ENCODE measurements around the gene TMEM94. TPM values are rescaled to one million over a fixed set of nuclear protein-coding genes. Genes with fewer than 3 reads are reported as not detected.

TMEM94 gene
- total RNA-seq, 2 experiments from 2014 or later, result 50.4 to 53.5 TPM

GRCh38 chr17:75493476-75494129 lies 37.2 kb downstream of the TMEM94 start:
- Mint-ChIP-seq H3K27ac (no peak overlapping the region), H3K36me3 (ENCODE audit: low read depth) (peaks cover 1% of the 10 kb centered on the region), H3K27me3 (ENCODE audit: low read depth) (no peaks in the 10 kb centered on the region), H3K4me1 (ENCODE audit: low read depth) (peaks cover 9% of the 10 kb centered on the region), H3K9me3 (no peaks in the 10 kb centered on the region), H3K4me3 (no peak overlapping the region)
- intact Hi-C loops (cut with micrococcal nuclease), result no loop called here
- no peak for DNase-seq
- CTCF ChIA-PET, result interaction anchor here (0.5 kb wide), 1 partner anchor 112 kb away, joined by 3 read pairs; no protein-coding TSS in a partner anchor

DNA sequence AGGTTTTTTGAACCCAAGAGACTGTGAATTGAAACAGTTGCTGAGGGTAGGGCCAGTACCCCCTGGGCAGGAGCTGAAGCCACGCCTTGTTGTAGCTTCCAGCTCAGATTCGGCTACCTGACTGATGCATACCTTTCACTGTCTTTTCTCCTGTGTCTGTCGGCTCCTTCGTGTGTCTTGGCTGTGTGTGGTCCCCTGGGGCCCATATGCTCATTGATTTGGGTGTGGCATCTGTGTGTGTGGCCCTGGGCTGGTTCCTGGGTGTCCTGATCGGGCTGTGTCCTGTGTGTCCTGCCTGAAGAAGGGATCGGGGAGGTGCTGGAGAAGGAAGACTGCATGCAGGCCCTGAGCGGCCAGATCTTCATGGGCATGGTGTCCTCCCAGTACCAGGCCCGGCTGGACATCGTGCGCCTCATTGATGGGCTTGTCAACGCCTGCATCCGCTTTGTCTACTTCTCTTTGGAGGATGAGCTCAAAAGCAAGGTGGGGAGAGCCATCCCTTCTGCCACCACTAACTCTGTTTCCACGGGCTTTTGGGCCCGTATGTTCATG lies 38.0 kb downstream of the TMEM94 start:
- intact Hi-C loops (cut with micrococcal nuclease), result no loop called here
- Mint-ChIP-seq H3K27ac (no peak overlapping the region), H3K36me3 (ENCODE audit: low read depth) (peaks cover 1% of the 10 kb centered on the region), H3K27me3 (ENCODE audit: low read depth) (no peaks in the 10 kb centered on the region), H3K4me3 (no peak overlapping the region), H3K9me3 (no peaks in the 10 kb centered on the region), H3K4me1 (ENCODE audit: low read depth) (peaks cover 7% of the 10 kb centered on the region)
- CTCF ChIA-PET, result interaction anchor here (0.5 kb wide), 1 partner anchor 113 kb away, joined by 3 read pairs; no protein-coding TSS in a partner anchor
- DNase-seq, result no peak

DNA sequence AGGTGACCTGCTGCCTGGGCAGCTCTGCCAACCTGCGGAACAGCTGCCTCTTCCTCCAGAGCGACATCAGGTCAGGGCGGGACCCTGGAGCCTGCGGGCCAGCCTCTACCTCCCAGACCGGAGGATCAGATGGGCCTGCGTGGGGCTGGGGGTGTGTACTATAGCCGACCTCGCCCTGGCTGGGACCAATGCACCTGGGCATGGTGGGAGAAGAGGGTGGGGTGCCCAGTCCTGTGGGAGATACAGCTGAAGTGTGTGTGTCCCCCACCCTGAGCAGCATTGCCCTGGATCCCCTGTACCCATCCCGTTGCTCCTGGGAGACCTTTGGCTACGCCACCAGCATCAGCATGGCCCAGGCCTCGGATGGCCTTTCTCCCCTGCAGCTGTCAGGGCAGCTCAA lies 39.6 kb downstream of the TMEM94 start:
- H3K36me3 Mint-ChIP-seq (ENCODE audit: low read depth), result peaks cover 1% of the 10 kb centered on the region
- H3K4me3 Mint-ChIP-seq, result no peak overlapping the region
- no peaks in the 10 kb centered on the region for H3K9me3 Mint-ChIP-seq
- no peak for DNase-seq
- intact Hi-C loops (cut with micrococcal nuclease), result no loop called here
- H3K27me3 Mint-ChIP-seq (ENCODE audit: low read depth), result no peaks in the 10 kb centered on the region
- H3K4me1 Mint-ChIP-seq (ENCODE audit: low read depth), result peaks cover 7% of the 10 kb centered on the region
- no peak overlapping the region for H3K27ac Mint-ChIP-seq
- CTCF ChIA-PET, result no interaction called here

DNA sequence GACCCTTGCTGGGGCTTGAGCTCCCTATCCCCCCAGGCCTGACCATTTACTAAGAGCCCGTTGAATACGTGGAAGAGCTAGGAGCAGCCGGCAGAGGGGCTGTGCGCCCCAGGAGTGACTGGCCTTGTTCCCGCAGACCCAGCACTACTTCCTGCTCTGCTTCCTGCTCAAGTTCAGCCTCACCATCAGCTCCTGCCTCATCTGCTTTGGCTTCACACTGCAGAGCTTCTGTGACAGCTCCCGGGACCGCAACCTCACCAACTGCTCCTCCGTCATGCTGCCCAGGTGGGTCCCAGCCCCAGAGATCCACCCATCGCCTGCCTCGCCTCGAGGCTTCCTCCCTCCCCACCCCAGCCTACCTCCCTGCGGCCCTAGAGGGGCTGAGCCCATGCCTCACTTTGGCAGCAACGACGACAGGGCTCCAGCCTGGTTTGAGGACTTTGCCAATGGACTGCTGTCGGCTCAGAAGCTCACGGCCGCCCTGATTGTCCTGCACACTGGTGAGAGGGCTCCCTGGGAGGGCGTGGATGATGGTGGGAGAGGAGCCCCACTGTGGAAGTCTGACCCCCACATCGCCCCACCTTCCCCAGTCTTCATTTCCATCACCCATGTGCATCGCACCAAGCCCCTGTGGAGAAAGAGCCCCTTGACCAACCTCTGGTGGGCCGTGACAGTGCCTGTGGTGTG lies 41.7 kb downstream of the TMEM94 start:
- peaks cover 7% of the 10 kb centered on the region for H3K4me1 Mint-ChIP-seq (ENCODE audit: low read depth)
- no peak overlapping the region for H3K27ac Mint-ChIP-seq
- H3K9me3 Mint-ChIP-seq, result no peaks in the 10 kb centered on the region
- intact Hi-C loops (cut with micrococcal nuclease), result no loop called here
- peaks cover 1% of the 10 kb centered on the region for H3K36me3 Mint-ChIP-seq (ENCODE audit: low read depth)
- no peak overlapping the region for H3K4me3 Mint-ChIP-seq
- DNase-seq, result no peak
- H3K27me3 Mint-ChIP-seq (ENCODE audit: low read depth), result no peaks in the 10 kb centered on the region
- CTCF ChIA-PET, result interaction anchor here (0.6 kb wide), 1 partner anchor 148 kb away, joined by 3 read pairs; no protein-coding TSS in a partner anchor

DNA sequence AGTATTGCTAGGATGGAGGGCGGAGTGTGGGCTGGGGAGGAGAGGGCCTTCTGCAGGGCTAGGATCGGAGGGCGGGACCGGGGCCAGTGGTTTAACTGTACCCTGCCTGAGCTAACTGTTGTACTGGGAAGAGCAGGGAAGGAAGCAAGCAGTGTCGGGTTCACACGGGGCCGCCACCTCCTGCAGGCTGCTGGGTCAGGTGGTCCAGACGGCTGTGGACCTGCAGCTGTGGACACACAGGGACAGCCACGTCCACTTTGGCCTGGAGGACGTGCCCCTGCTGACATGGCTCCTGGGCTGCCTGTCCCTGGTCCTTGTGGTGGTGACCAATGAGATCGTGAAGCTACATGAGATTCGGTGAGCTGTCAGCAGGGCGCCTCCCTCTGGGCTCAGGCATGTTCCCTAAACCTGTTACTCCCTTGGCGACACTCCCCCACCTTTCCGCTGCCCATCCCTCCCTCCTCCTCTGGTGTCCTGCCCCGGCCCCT lies 42.3 kb downstream of the TMEM94 start:
- no peaks in the 10 kb centered on the region for H3K27me3 Mint-ChIP-seq (ENCODE audit: low read depth)
- peaks cover 7% of the 10 kb centered on the region for H3K4me1 Mint-ChIP-seq (ENCODE audit: low read depth)
- no peak overlapping the region for H3K4me3 Mint-ChIP-seq
- H3K9me3 Mint-ChIP-seq, result no peaks in the 10 kb centered on the region
- no peak for DNase-seq
- peaks cover 1% of the 10 kb centered on the region for H3K36me3 Mint-ChIP-seq (ENCODE audit: low read depth)
- intact Hi-C loops (cut with micrococcal nuclease), result no loop called here
- CTCF ChIA-PET, result interaction anchor here (0.6 kb wide), 1 partner anchor 148 kb away, joined by 3 read pairs; no protein-coding TSS in a partner anchor
- H3K27ac Mint-ChIP-seq, result no peak overlapping the region

- Mint-ChIP-seq H3K27me3 (ENCODE audit: low read depth) (no peaks in the 10 kb centered on the region), H3K4me1 (ENCODE audit: low read depth) (peaks cover 7% of the 10 kb centered on the region), H3K36me3 (ENCODE audit: low read depth) (no peaks in the 10 kb centered on the region), H3K27ac (no peak overlapping the region), H3K9me3 (no peaks in the 10 kb centered on the region), H3K4me3 (no peak overlapping the region)
- DNase-seq, result no peak
- CTCF ChIA-PET, result no interaction called here
- intact Hi-C loops (cut with micrococcal nuclease), result no loop called here
Measured at GRCh38 chr17:75499313-75500022, 43.0 kb downstream of the TMEM94 start.

- no peak for DNase-seq
- intact Hi-C loops (cut with micrococcal nuclease), result no loop called here
- H3K27me3 Mint-ChIP-seq (ENCODE audit: low read depth), result no peaks in the 10 kb centered on the region
- no peaks in the 10 kb centered on the region for H3K36me3 Mint-ChIP-seq (ENCODE audit: low read depth)
- H3K27ac Mint-ChIP-seq, result no peak overlapping the region
- H3K9me3 Mint-ChIP-seq, result no peaks in the 10 kb centered on the region
- H3K4me1 Mint-ChIP-seq (ENCODE audit: low read depth), result peaks cover 7% of the 10 kb centered on the region
- H3K4me3 Mint-ChIP-seq, result no peak overlapping the region
- CTCF ChIA-PET, result no interaction called here
Measured at GRCh38 chr17:75500419-75501216, 44.2 kb downstream of the TMEM94 start.

DNA sequence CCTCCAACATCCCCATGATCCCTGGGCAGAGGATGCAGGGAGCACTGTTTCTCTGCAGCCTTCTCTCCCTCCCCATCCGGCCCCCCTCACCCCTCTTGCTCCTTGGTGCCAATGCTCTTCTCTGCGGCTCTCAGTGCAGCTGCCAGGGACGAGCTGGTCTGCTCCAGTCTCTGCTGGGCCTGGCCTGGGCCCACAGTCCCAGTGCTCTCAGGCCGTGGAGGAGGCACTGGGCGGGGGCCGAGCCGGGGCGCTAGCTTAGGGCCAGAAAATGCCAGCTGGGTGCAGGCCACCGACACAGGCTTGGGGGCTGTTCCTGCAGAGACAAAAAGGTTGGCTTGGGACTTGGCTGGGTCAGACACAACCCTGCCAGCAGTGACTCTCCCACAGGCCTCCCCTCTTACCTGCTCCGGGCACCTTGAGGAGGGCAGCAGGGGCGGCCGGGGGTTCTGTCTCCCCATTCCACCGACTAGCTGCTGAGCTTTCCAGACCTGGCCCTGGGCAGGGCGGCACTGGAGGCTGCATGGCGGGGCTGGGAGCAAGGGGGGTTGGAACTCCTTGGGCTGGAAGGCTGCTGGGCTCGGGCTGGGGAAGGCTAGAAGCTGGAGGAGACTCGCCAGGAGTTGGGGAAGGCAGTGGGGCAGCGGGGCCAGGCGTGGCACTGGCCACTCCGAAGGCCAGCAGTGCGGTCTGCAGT lies 45.1 kb downstream of the TMEM94 start:
- no peak overlapping the region for H3K4me3 Mint-ChIP-seq
- CTCF ChIA-PET, result interaction anchor here (1.2 kb wide), 1 partner anchor 15 kb away, joined by 4 read pairs; the partner anchor contains the start of gene TSEN54
- intact Hi-C loops (cut with micrococcal nuclease), result no loop called here
- peaks cover 7% of the 10 kb centered on the region for H3K4me1 Mint-ChIP-seq (ENCODE audit: low read depth)
- no peaks in the 10 kb centered on the region for H3K36me3 Mint-ChIP-seq (ENCODE audit: low read depth)
- no peak for DNase-seq
- H3K9me3 Mint-ChIP-seq, result no peaks in the 10 kb centered on the region
- no peaks in the 10 kb centered on the region for H3K27me3 Mint-ChIP-seq (ENCODE audit: low read depth)
- no peak overlapping the region for H3K27ac Mint-ChIP-seq

DNA sequence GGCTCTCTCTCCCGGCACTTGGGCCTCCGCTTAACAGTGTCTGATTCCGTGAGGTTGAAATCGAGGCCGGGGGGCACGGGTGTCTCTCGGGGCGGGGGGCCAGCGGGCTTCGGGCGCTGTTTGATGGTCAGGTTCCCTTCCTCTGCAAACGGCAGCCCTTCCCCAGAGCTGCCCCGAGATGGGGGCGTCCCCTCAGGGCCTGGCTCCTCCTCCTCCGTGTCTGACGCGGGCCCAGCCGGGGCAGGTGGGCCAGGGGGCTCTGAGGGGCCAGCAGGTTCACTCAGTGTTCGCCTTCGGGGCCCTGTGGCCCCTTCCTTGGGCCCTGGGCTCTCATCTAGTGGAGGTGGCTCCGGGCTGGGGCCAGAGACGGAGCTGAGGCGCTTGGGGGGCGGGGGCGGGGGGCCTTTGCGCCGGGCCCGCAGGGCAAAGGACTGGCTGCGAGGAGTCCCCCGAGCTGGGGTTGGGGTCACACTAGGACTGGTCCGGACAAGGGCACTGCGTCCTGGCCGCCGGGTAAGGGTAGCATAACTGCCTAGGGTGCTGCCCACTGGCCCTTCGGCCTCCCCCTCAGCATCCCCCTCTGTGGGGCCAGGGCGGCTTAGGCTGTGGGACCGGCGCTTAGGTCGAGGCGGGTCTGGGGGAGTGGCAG lies 45.8 kb downstream of the TMEM94 start:
- Mint-ChIP-seq H3K9me3 (no peaks in the 10 kb centered on the region), H3K4me3 (no peak overlapping the region), H3K27me3 (ENCODE audit: low read depth) (no peaks in the 10 kb centered on the region), H3K36me3 (ENCODE audit: low read depth) (no peaks in the 10 kb centered on the region), H3K4me1 (ENCODE audit: low read depth) (peaks cover 7% of the 10 kb centered on the region), H3K27ac (no peak overlapping the region)
- CTCF ChIA-PET, result interaction anchor here (0.9 to 1.2 kb wide), 2 partner anchors 14 to 248 kb away, joined by 3 to 4 read pairs; partner anchors contain the start of gene TSEN54
- no peak for DNase-seq
- intact Hi-C loops (cut with micrococcal nuclease), result no loop called here

DNA sequence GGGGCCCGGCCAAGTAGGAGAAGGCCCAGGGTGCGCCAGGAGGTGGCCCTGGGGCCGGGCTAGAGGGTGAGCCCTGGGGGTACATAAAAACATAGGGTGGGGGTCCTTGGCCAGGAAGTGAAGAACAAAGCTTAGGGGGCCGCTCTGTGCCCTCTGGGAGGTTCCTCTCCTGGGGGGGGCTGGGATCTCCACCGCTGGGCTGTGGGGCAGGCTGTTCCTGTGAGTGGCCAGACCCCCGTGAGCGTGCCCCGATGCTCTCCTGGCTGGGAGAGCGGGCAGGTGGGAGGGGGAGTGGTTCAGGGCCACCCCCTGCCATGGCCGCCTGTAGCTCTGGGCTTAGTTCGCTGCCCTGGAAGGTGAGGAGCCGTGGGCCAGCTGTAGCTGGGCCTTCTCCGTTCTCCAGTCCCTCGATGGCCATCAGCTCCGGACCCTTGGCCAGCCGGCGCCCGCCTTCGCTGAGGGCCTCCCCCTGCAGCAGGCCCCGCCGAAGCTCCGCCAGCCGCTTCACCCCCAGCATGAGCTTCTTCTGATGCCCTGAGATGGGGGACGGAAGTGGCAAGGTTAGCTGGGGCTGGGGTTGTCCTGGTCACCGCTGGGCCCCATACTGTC lies 46.4 kb downstream of the TMEM94 start:
- H3K27ac Mint-ChIP-seq, result no peak overlapping the region
- H3K27me3 Mint-ChIP-seq (ENCODE audit: low read depth), result no peaks in the 10 kb centered on the region
- H3K4me3 Mint-ChIP-seq, result no peak overlapping the region
- no peaks in the 10 kb centered on the region for H3K9me3 Mint-ChIP-seq
- H3K36me3 Mint-ChIP-seq (ENCODE audit: low read depth), result no peaks in the 10 kb centered on the region
- intact Hi-C loops (cut with micrococcal nuclease), result no loop called here
- no peak for DNase-seq
- H3K4me1 Mint-ChIP-seq (ENCODE audit: low read depth), result peaks cover 5% of the 10 kb centered on the region
- CTCF ChIA-PET, result interaction anchor here (0.7 to 1.7 kb wide), 4 partner anchors 11 to 247 kb away, joined by 3 to 6 read pairs (median 3); no protein-coding TSS in a partner anchor

Data from activated naive CD4-positive, alpha-beta T cell treated with anti-CD3 and anti-CD28 coated beads for 36 hours (primary cell).